Spleen (tissue), 11 donors: ENCODE results near the gene KIF3A. TPM values are rescaled to one million over a fixed set of nuclear protein-coding genes. Genes with fewer than 3 reads are reported as not detected.

Experiments used
- DNase-seq: peaks from one replicate; pipeline ENCODE4 v3.0.0-alpha.2; 2020
- H3K27ac ChIP-seq, 8 donors: fragments of 200-600 bp; sonication (generic) in 7 of 8; 1 replicate in 4 of 8; 2 replicates in 4 of 8; pipeline versions ENCODE4 v1.5.0 to v1.8.0; 2016 to 2021; ENCODE audit warnings: inconsistent platforms in 4 of 8, mild to moderate bottlenecking in 4 of 8, moderate library complexity in 1 of 8
- H3K27me3 ChIP-seq, 7 donors: fragments of 200-600 bp; sonication (generic) in 6 of 7; replicated peaks in 1 of 7; 1 replicate in 4 of 7; 2 replicates in 3 of 7; pipeline versions ENCODE4 v1.5.0 to v1.8.0; 2016 to 2021; ENCODE audit warnings: inconsistent platforms in 3 of 7, mild to moderate bottlenecking in 1 of 7
- H3K36me3 ChIP-seq, 6 donors: fragments of 200-600 bp; sonication (generic) in 5 of 6; 1 replicate in 4 of 6; 2 replicates in 2 of 6; pipeline versions ENCODE4 v1.5.0 to v1.8.0; 2016 to 2021; ENCODE audit warnings: inconsistent platforms in 2 of 6
- H3K4me1 ChIP-seq, 6 donors: fragments of 200-600 bp; sonication (generic) in 5 of 6; 1 replicate in 3 of 6; 2 replicates in 3 of 6; pipeline versions ENCODE4 v1.5.0 to v1.8.0; 2016 to 2021; ENCODE audit warnings: inconsistent platforms in 3 of 6
- H3K4me3 ChIP-seq, 8 donors: fragments of 200-600 bp; sonication (generic) in 7 of 8; 1 replicate in 4 of 8; 2 replicates in 4 of 8; pipeline versions ENCODE4 v1.5.0 to v1.8.0; 2016 to 2021; ENCODE audit warnings: inconsistent platforms in 4 of 8, mild to moderate bottlenecking in 4 of 8, moderate library complexity in 2 of 8
- H3K9me3 ChIP-seq, 8 donors: fragments of 200-600 bp; sonication (generic) in 7 of 8; 1 replicate in 4 of 8; 2 replicates in 4 of 8; pipeline versions ENCODE4 v1.5.0 to v1.8.0; 2016 to 2021; ENCODE audit warnings: inconsistent platforms in 4 of 8
- CTCF ChIP-seq, 11 experiments: fragments of 200-600 bp in 7 of 11; fragments of 450-650 bp in 4 of 11; sonication (generic) in 4 of 11; IDR thresholded peaks in 8 of 11; conservative IDR thresholded peaks in 3 of 11; 1 replicate in 7 of 11; 2 replicates in 4 of 11; pipeline versions ENCODE4 v1.4.0 to v1.8.0; 2016 to 2021; ENCODE audit warnings: antibody characterized with exemption in 11 of 11, inconsistent platforms in 4 of 11, mild to moderate bottlenecking in 1 of 11
- POLR2A ChIP-seq, 3 donors: fragments of 450-650 bp; IDR thresholded peaks; one replicate each; pipeline ENCODE4 v1.5.1; 2017; ENCODE audit warnings: antibody characterized with exemption in 3 of 3, mild to moderate bottlenecking in 1 of 3
- POLR2AphosphoS5 ChIP-seq, 3 donors: sonication (generic); formaldehyde crosslinking; IDR thresholded peaks; one replicate each; pipeline ENCODE4 v1.5.1; 2017; ENCODE audit warnings: antibody characterized with exemption in 3 of 3
- WGBS, 5 donors: extraction: QIAGEN DNeasy Blood & Tissue Kit in 3 of 5; methylation state at CpG; one replicate each; pipeline versions ENCODE4 v1.1.5 to v1.1.7; 2013 to 2018; 5-methylcytosine and 5-hydroxymethylcytosine counted together
- intact Hi-C: fragments of 100-400 bp; cut with DNase I; formaldehyde crosslinking; loops from one replicate; pipeline ENCODE4 v1.15.0; 2023; ENCODE audit warnings: low total_unique reads
- polyA plus RNA-seq, 3 donors: library from polyadenylated mRNA; stranded (reverse); fragments of 200-250 nt; gene quantifications; one replicate each; pipeline ENCODE4 v1.2.1, GENCODE V29; 2013
- total RNA-seq, 7 donors: library from RNA; depleted of rRNA in 3 of 7; stranded (reverse); fragments of >200 nt in 3 of 7; fragmentation: NEBNext Ultra II Directional in 4 of 7; extraction: Animal tissue kit (Norgen Biotek cat#: 25700) in 4 of 7; gene quantifications; one replicate each; pipeline versions ENCODE4 v1.1.0 to v1.2.1, GENCODE V29; 2016 to 2021
- donor health status: healthy with polysubstance abuse.
- donor health status: DM: no; HTN: no; CAD: no; lungs with moderate emphysema.
- donor health status: DM: no; HTN: no; CAD: no.
- donor health status: Bipolar disorder and iron deficiency.
- donor health status: healthy.
- donor health status: DM: no; HTN: no; CAD: no.
- donor health status: DM: yes; HTN: yes; CAD: no.

Gene KIF3A
- total and polyA plus RNA-seq, 10 donors: 1.3 to 10.7 (median 6.7) TPM

DNA sequence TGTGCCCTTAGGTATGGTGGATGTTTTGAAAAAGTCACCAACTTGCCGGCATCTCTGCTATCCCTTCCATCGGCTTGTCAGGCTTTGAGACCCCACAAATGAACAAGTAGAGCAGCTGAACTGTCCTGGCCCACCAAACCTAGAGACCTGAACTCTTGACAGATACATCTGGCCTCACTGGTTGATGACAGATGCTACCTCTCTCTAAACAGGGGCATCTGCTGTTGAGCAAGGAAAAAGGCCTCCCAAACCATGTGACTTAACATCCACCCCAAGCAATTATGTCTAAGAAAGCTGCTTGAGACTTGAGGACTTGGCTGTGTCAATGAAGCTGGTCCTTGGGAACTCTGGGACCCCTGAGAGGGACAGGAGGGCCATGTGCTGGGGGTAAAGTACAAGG is 12.2 kb upstream of the KIF3A start:
- peaks cover 5 to 21% (median 15%) of the 10 kb centered on the region in 6 donors for H3K4me1 ChIP-seq
- TF ChIP-seq POLR2A (IDR thresholded peaks at IDR 0.05) (no peak), CTCF (IDR thresholded peaks at IDR 0.05 in 8 of 11, conservative IDR thresholded peaks at IDR 0.05 in 3 of 11) (no peak), POLR2AphosphoS5 (IDR thresholded peaks at IDR 0.05) (no peak)
- intact Hi-C loops: no loop called here

DNA sequence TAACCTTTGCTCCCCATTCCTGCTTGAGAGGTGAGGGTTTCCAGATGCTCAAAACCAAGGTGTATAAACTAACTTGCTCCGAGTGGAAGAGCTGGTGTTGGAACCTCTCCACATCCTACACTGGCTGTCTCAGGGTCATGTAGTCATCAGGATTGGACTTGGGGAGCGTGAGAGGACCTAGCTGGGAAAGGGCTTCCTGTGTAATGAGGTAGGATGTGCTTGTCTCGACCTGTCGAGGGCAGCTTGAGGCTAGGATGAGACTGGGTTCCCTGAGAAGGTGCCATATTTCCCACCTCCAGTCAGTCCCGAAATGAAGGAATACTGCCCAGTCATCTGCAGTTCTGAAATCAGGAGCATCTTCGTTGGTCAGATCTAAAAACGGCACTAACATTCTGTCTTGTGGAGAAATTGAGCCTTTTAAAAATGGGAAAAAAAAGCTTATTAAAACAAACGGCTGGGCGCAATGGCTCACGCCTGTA is 11.2 kb upstream of the KIF3A start:
- intact Hi-C loops: no loop called here
- H3K9me3 ChIP-seq: no peaks in the 10 kb centered on the region
- TF ChIP-seq POLR2A (IDR thresholded peaks at IDR 0.05) (no peak), POLR2AphosphoS5 (IDR thresholded peaks at IDR 0.05) (no peak), CTCF (IDR thresholded peaks at IDR 0.05 in 8 of 11, conservative IDR thresholded peaks at IDR 0.05 in 3 of 11) (no peak)
- no peak for DNase-seq
- H3K27ac ChIP-seq: no peak overlapping the region
- H3K36me3 ChIP-seq: no peaks in the 10 kb centered on the region
- peaks cover 0 to 53% (median 35%) of the 10 kb centered on the region in 7 donors for H3K27me3 ChIP-seq
- H3K4me1 ChIP-seq: peaks cover 5 to 21% (median 15%) of the 10 kb centered on the region in 6 donors
- 87 to 91% (median 90%) methylated on average over 10 of the region's 10 CpGs for WGBS, 5 donors
- H3K4me3 ChIP-seq: no peak overlapping the region

More for the DNA sequence above, 12.2 kb upstream of the KIF3A start:
- DNase-seq: no peak
- WGBS, 5 donors: 88 to 96% (median 90%) methylated on average over 2 of the region's 2 CpGs
- Histone ChIP-seq H3K27ac (no peak overlapping the region), H3K27me3 (peaks cover 0 to 43% (median 34%) of the 10 kb centered on the region in 7 donors), H3K36me3 (no peaks in the 10 kb centered on the region), H3K9me3 (no peaks in the 10 kb centered on the region), H3K4me3 (no peak overlapping the region)

- peaks cover 5 to 21% (median 15%) of the 10 kb centered on the region in 6 donors for H3K4me1 ChIP-seq
- no peaks in the 10 kb centered on the region for H3K9me3 ChIP-seq
- H3K27ac ChIP-seq: peak overlapping the region in 6 of 8 donors; percentile 11 to 75 (median 62)
- WGBS, 5 donors: 33 to 45% (median 35%) methylated on average over 39 to 76 of the region's 76 CpGs
- peak overlapping the region; percentile 39 to 78 (median 47) for H3K4me3 ChIP-seq
- TF ChIP-seq POLR2AphosphoS5 (IDR thresholded peaks at IDR 0.05): peak in 2 of 3 donors; percentile 13 to 37
- no peak for TF ChIP-seq POLR2A (IDR thresholded peaks at IDR 0.05)
- peaks cover 0 to 60% (median 35%) of the 10 kb centered on the region in 7 donors for H3K27me3 ChIP-seq
- intact Hi-C loops: no loop called here
- DNase-seq: peak; percentile 86
- no peaks in the 10 kb centered on the region for H3K36me3 ChIP-seq
These were observed 10.5 kb upstream of the KIF3A start for GRCh38 chr5:132747616-132748440.

DNA sequence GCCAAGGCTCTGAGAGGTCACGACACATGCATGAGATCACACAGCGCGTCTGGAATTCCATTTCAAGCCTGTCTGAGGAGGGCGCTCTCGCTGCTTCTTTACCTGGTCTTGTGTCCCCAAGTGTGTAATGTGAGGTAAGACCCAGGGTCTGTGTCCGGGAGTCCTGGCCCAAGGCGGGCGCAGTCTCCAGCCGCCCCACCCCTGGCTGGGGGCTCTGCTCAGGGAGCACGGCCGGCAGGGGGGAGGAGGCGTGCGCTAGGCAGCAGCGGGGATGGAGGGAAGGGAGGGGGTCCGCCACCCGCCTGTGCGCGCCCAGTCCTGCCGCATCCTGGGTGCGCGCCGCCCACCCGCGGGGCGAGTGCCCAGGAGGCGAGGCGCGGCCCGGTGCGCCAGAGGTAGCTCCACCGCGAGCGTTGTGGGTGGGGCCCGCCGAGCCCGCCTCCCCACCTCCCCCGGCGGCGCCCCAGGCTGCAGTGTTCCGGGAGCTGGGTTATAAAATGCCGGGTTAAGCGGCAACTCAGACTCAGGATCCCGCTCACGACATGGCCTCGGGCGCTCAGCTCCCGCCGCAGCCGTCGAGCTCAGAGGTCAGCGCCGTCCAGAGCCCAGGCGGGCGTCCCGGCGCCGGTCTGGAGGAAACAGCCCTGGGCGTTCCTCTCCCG is 9.7 kb upstream of the KIF3A start, which contains the start of gene CCNI2:
Gene CCNI2 (plus strand): TSS at position 473 of the 662 bp plus-strand sequence. CDS start 70 bp downstream, at position 543.
- Histone ChIP-seq H3K9me3 (peaks cover 0 to 6% (median 0%) of the 10 kb centered on the region in 8 donors), H3K27ac (peak within 1 kb of the TSS in 6 of 8 donors; percentile 11 to 75 (median 62)), H3K36me3 (no peaks in the 10 kb centered on the region), H3K4me3 (peak within 1 kb of the TSS; percentile 39 to 78 (median 47)), H3K4me1 (peaks cover 5 to 21% (median 15%) of the 10 kb centered on the region in 6 donors), H3K27me3 (peaks cover 0 to 67% (median 36%) of the 10 kb centered on the region in 7 donors)
- TF ChIP-seq POLR2AphosphoS5 (IDR thresholded peaks at IDR 0.05): peak in 2 of 3 donors; percentile 26 to 54
- TF ChIP-seq POLR2A (IDR thresholded peaks at IDR 0.05): no peak
- peak in 1 of 11 experiments; percentile 16 for TF ChIP-seq CTCF (IDR thresholded peaks at IDR 0.05 in 8 of 11, conservative IDR thresholded peaks at IDR 0.05 in 3 of 11)
- intact Hi-C loops: no loop called here
- peak; percentile 85 for DNase-seq
- WGBS, 5 donors: 2 to 3% (median 2%) methylated on average over 16 to 59 of the region's 59 CpGs
